MM.1S (cell line): ENCODE results near the gene PLAAT4.

Source experiments
- CTCF ChIP-seq: fragments of 300-600 bp; sonication (generic); IDR thresholded peaks from 2 replicates; pipeline ENCODE4 v1.5.1; 2016; ENCODE audit warnings: antibody characterized with exemption, low read length, mixed read lengths
- EZH2 ChIP-seq: fragments of 300-600 bp; sonication (generic); optimal IDR thresholded peaks from 2 replicates; pipeline ENCODE3; 2017; ENCODE audit warnings: low read depth, mild to moderate bottlenecking, antibody characterized with exemption, low read length, mixed read lengths

DNA sequence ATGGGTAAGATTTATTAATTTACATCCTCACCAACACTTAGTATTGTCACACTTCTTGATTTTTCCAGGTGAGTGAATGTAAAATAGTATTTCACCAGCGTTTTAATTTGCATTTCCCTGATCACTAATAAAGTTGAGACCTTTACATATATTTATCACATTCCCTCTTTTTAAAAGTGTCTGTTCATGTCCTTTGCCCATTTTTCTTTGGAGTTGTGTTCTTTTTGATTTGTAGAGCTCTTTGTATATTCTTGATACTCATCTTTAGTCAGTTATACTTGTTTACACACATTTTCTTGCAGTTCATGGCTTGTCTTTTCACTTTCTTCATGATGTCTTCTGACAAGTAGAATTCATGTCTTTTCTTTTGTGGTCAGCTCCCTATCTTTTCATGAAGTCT lies 43.5 kb upstream of the PLAAT4 start:
- TF ChIP-seq CTCF (no peak), EZH2 (no peak)
